CD4-positive, alpha-beta T cell (primary cell): Measurements from ENCODE around the gene AMDHD1. TPM values are rescaled to one million over a fixed set of nuclear protein-coding genes. Genes with fewer than 3 reads are reported as not detected.

ENCODE experiments used
- ATAC-seq: fragments of 200-7000 bp; cut with Tn5 transposase; one replicate; pipeline ENCODE4 v1.10.0; 2022; ENCODE audit warnings: mild to moderate bottlenecking; ENCODE audit not compliant: poor library complexity
- CTCF ChIA-PET: fragments of 350-600 bp; sonication (Branson Sonifier 250); formaldehyde crosslinking; loops from one replicate; lab custom pipeline; 2021; ENCODE audit warnings: antibody characterized with exemption, inconsistent platforms; lab: Charles Lee
- POLR2A ChIA-PET: fragments of 350-600 bp; sonication (Branson Sonifier 250); formaldehyde crosslinking; loops from one replicate; lab custom pipeline; 2021; ENCODE audit warnings: antibody characterized with exemption, inconsistent platforms; lab: Charles Lee
- DNase-seq, 14 experiments: peaks; one replicate each; pipeline ENCODE4 v3.0.0-alpha.2; 2013 to 2020; ENCODE audit warnings: mixed read lengths in 2 of 14
- H3K27ac ChIP-seq, 2 donors: one replicate each; pipeline versions ENCODE4 v1.5.1 to v1.7.0; 2013; ENCODE audit warnings: low read length in 2 of 2, low read depth in 1 of 2, mild to moderate bottlenecking in 1 of 2
- H3K27me3 ChIP-seq, 2 experiments: 1 replicate in 1 of 2; 2 replicates in 1 of 2; pipeline versions ENCODE4 v1.6.1 to v1.7.0; 2013; ENCODE audit warnings: low read length in 2 of 2, control low read depth in 1 of 2, mild to moderate bottlenecking in 1 of 2, moderate library complexity in 1 of 2; ENCODE audit not compliant: insufficient read depth in 2 of 2, control insufficient read depth in 1 of 2
- H3K36me3 ChIP-seq: one replicate; pipeline ENCODE4 v1.6.1; 2013; ENCODE audit warnings: low read length, control low read depth; ENCODE audit not compliant: insufficient read depth
- H3K4me1 ChIP-seq: one replicate; pipeline ENCODE4 v1.6.1; 2013; ENCODE audit warnings: low read length, control low read depth; ENCODE audit not compliant: insufficient read depth
- H3K4me3 ChIP-seq: one replicate; pipeline ENCODE4 v1.5.1; 2013; ENCODE audit warnings: mild to moderate bottlenecking, low read length, moderate library complexity
- H3K9me3 ChIP-seq, 2 experiments: 1 replicate in 1 of 2; 2 replicates in 1 of 2; pipeline versions ENCODE4 v1.6.1 to v1.7.0; 2013; ENCODE audit warnings: low read length in 2 of 2, mild to moderate bottlenecking in 2 of 2, control low read depth in 1 of 2, moderate library complexity in 1 of 2; ENCODE audit not compliant: control insufficient read depth in 1 of 2, insufficient read depth in 1 of 2
- H3K27ac Mint-ChIP-seq: one replicate; pipeline ENCODE4 v1.8.0; 2020; ENCODE audit warnings: mixed read lengths
- H3K27me3 Mint-ChIP-seq: one replicate; pipeline ENCODE4 v1.8.0; 2021; ENCODE audit warnings: mixed read lengths
- H3K36me3 Mint-ChIP-seq: one replicate; pipeline ENCODE4 v1.8.0; 2021; ENCODE audit warnings: low read depth, mixed read lengths
- H3K4me1 Mint-ChIP-seq: one replicate; pipeline ENCODE4 v1.8.0; 2021; ENCODE audit warnings: low read depth, mixed read lengths
- H3K4me3 Mint-ChIP-seq: one replicate; pipeline ENCODE4 v1.8.0; 2020; ENCODE audit warnings: mild to moderate bottlenecking, mixed read lengths
- H3K9me3 Mint-ChIP-seq: one replicate; pipeline ENCODE4 v1.8.0; 2020; ENCODE audit warnings: mixed read lengths
- CTCF ChIP-seq: fragments of 200-600 bp; IDR thresholded peaks from one replicate; pipeline ENCODE4 v1.8.0; 2022; ENCODE audit warnings: antibody characterized with exemption, mild to moderate bottlenecking
- intact Hi-C, 2 experiments: fragments of 100-400 bp; cut with DNase I in 1 of 2; cut with micrococcal nuclease in 1 of 2; formaldehyde crosslinking; loops; one replicate each; pipeline versions ENCODE4 v1.15.1 to v1.9.0; 2023 to 2025; cut with DNase I, micrococcal nuclease
- total RNA-seq, 174 experiments: library from RNA in 2 of 174; stranded (reverse) in 2 of 174; gene quantifications; one replicate each; pipeline ENCODE4 v1.2.3 and lab custom pipeline; 2021 to 2026

Gene AMDHD1
- total RNA-seq, 2 experiments from 2014 or later = 0.78 to 0.91 TPM

GRCh38 chr12:95999484-95999883 lies 56.4 kb downstream of the AMDHD1 start:
- H3K4me3 ChIP-seq = no peak overlapping the region
- ChIA-PET POLR2A (interaction anchor here (1.5 kb wide), 1 partner anchor 81 kb away, joined by 4 read pairs; no protein-coding TSS in a partner anchor), CTCF (interaction anchor here (0.6 to 2.1 kb wide), 4 partner anchors 7 to 101 kb away, joined by 3 to 24 read pairs (median 8); no protein-coding TSS in a partner anchor)
- DNase-seq (no peak), ATAC-seq (no peak)
- Mint-ChIP-seq H3K27me3 (no peaks in the 10 kb centered on the region), H3K27ac (no peak overlapping the region), H3K36me3 (peaks cover 25% of the 10 kb centered on the region), H3K4me3 (no peak overlapping the region), H3K4me1 (no peaks in the 10 kb centered on the region), H3K9me3 (no peaks in the 10 kb centered on the region)
- intact Hi-C loops = loop anchor here (5.0 to 10.0 kb wide), 2 partner anchors 882 to 885 kb away; no protein-coding TSS in a partner anchor
- H3K27me3 ChIP-seq = no peaks in the 10 kb centered on the region
- no peaks in the 10 kb centered on the region for H3K9me3 ChIP-seq
- H3K27ac ChIP-seq = no peak overlapping the region
- no peak for TF ChIP-seq CTCF
- peaks cover 29% of the 10 kb centered on the region for H3K36me3 ChIP-seq
- peaks cover 4% of the 10 kb centered on the region for H3K4me1 ChIP-seq

GRCh38 chr12:96000858-96001257 lies 57.7 kb downstream of the AMDHD1 start:
- Mint-ChIP-seq H3K36me3 (peaks cover 39% of the 10 kb centered on the region), H3K27me3 (no peaks in the 10 kb centered on the region), H3K4me3 (no peak overlapping the region), H3K27ac (no peak overlapping the region), H3K9me3 (no peaks in the 10 kb centered on the region), H3K4me1 (no peaks in the 10 kb centered on the region)
- intact Hi-C loops = no loop called here
- no peak overlapping the region for H3K4me3 ChIP-seq
- DNase-seq (no peak), ATAC-seq (no peak)
- H3K27me3 ChIP-seq = no peaks in the 10 kb centered on the region
- no peaks in the 10 kb centered on the region for H3K9me3 ChIP-seq
- peaks cover 4% of the 10 kb centered on the region for H3K4me1 ChIP-seq
- H3K36me3 ChIP-seq = peaks cover 41% of the 10 kb centered on the region
- no peak for TF ChIP-seq CTCF
- CTCF ChIA-PET = no interaction called here
- POLR2A ChIA-PET = no interaction called here
- no peak overlapping the region for H3K27ac ChIP-seq

GRCh38 chr12:96006727-96007126 lies 63.6 kb downstream of the AMDHD1 start:
- no peak for DNase-seq

More at GRCh38 chr12:96006727-96007126, 63.6 kb downstream of the AMDHD1 start:
- H3K36me3 Mint-ChIP-seq = peaks cover 81% of the 10 kb centered on the region
- H3K4me1 ChIP-seq = no peaks in the 10 kb centered on the region
- ChIA-PET POLR2A (interaction anchor here (0.7 kb wide), 1 partner anchor 40 kb away, joined by 3 read pairs; no protein-coding TSS in a partner anchor), CTCF (interaction anchor here (1.3 kb wide), 1 partner anchor 8 kb away, joined by 3 read pairs; no protein-coding TSS in a partner anchor)
- no peak overlapping the region for H3K27ac ChIP-seq
- H3K27me3 ChIP-seq = no peaks in the 10 kb centered on the region
- H3K36me3 ChIP-seq = peaks cover 79% of the 10 kb centered on the region
- TF ChIP-seq CTCF = no peak
- H3K27me3 Mint-ChIP-seq = no peaks in the 10 kb centered on the region
- no peak overlapping the region for H3K4me3 Mint-ChIP-seq
- ATAC-seq = no peak
- H3K9me3 ChIP-seq = no peaks in the 10 kb centered on the region
- H3K4me3 ChIP-seq = no peak overlapping the region
- intact Hi-C loops = no loop called here
- no peaks in the 10 kb centered on the region for H3K9me3 Mint-ChIP-seq
- no peaks in the 10 kb centered on the region for H3K4me1 Mint-ChIP-seq
- no peak overlapping the region for H3K27ac Mint-ChIP-seq
